Sigmoid colon (tissue), 7 donors: ENCODE measurements around the gene NUP62. TPM values are rescaled to one million over a fixed set of nuclear protein-coding genes. Genes with fewer than 3 reads are reported as not detected.

Source experiments
- DNase-seq: peaks from one replicate; pipeline ENCODE4 v3.0.0-alpha.2; 2019
- H3K27ac ChIP-seq, 4 donors: fragments of 200-600 bp; sonication (generic); one replicate each; pipeline ENCODE4 v1.5.1; 2016 to 2019; ENCODE audit warnings: mild to moderate bottlenecking in 1 of 4
- H3K27me3 ChIP-seq, 3 donors: fragments of 200-600 bp; sonication (generic); one replicate each; pipeline ENCODE4 v1.5.1; 2019; ENCODE audit warnings: mild to moderate bottlenecking in 1 of 3
- H3K36me3 ChIP-seq, 4 donors: fragments of 200-600 bp; sonication (generic); one replicate each; pipeline ENCODE4 v1.5.1; 2016 to 2019
- H3K4me1 ChIP-seq, 4 donors: fragments of 200-600 bp; sonication (generic); one replicate each; pipeline ENCODE4 v1.5.1; 2017 to 2019
- H3K4me3 ChIP-seq, 4 donors: fragments of 200-600 bp; sonication (generic); one replicate each; pipeline ENCODE4 v1.5.1; 2017 to 2019; ENCODE audit warnings: mild to moderate bottlenecking in 2 of 4, moderate library complexity in 1 of 4
- H3K9me3 ChIP-seq, 4 donors: fragments of 200-600 bp in 3 of 4; sonication (generic) in 3 of 4; one replicate each; pipeline versions ENCODE4 v1.5.1 to v1.6.1; 2013 to 2019
- EP300 ChIP-seq, 4 donors: sonication (generic); formaldehyde crosslinking; IDR thresholded peaks; one replicate each; pipeline ENCODE4 v1.6.1; 2017; ENCODE audit warnings: antibody characterized with exemption in 4 of 4
- POLR2A ChIP-seq, 2 donors: fragments of 450-650 bp; IDR thresholded peaks; one replicate each; pipeline ENCODE4 v1.6.1; 2016; ENCODE audit warnings: antibody characterized with exemption in 2 of 2, mild to moderate bottlenecking in 2 of 2, moderate library complexity in 2 of 2
- POLR2AphosphoS5 ChIP-seq, 4 donors: sonication (generic); formaldehyde crosslinking; IDR thresholded peaks; one replicate each; pipeline ENCODE4 v1.6.1; 2017; ENCODE audit warnings: antibody characterized with exemption in 4 of 4
- WGBS, 2 donors: extraction: QIAGEN DNeasy Blood & Tissue Kit; methylation state at CpG; one replicate each; pipeline ENCODE4 v1.1.7; 2013; 5-methylcytosine and 5-hydroxymethylcytosine counted together
- intact Hi-C: fragments of 100-400 bp; cut with DNase I; formaldehyde crosslinking; loops from one replicate; pipeline ENCODE4 v1.15.1; 2023
- polyA plus RNA-seq, 3 donors: library from polyadenylated mRNA; stranded (reverse); fragments of 200-250 nt; gene quantifications; one replicate each; pipeline ENCODE4 v1.2.3, GENCODE V29; 2013
- total RNA-seq, 4 donors: library from RNA; depleted of rRNA; stranded (reverse); fragments of >200 nt; gene quantifications; one replicate each; pipeline ENCODE4 v1.1.0, GENCODE V29; 2016
- TF ChIP-seq, protein P1 (sequence below), 4 experiments: fragments of 450-650 bp in 3 of 4; fragments of 200-600 bp in 1 of 4; IDR thresholded peaks; one replicate each; pipeline ENCODE4 v1.5.1; 2016 to 2019; ENCODE audit warnings: antibody characterized with exemption in 4 of 4, mild to moderate bottlenecking in 3 of 4, moderate library complexity in 2 of 4
- donor health status: healthy with polysubstance abuse.
- donor health status: Bipolar disorder and iron deficiency.
- donor health status: healthy.

NUP62 gene
- total and polyA plus RNA-seq, 7 donors, result 10.2 to 42.6 (median 25.7) TPM

GRCh38 chr19:49904136-49904535 lies 25.2 kb downstream of the NUP62 start:
- intact Hi-C loops, result no loop called here
- TF ChIP-seq, protein P1, sequence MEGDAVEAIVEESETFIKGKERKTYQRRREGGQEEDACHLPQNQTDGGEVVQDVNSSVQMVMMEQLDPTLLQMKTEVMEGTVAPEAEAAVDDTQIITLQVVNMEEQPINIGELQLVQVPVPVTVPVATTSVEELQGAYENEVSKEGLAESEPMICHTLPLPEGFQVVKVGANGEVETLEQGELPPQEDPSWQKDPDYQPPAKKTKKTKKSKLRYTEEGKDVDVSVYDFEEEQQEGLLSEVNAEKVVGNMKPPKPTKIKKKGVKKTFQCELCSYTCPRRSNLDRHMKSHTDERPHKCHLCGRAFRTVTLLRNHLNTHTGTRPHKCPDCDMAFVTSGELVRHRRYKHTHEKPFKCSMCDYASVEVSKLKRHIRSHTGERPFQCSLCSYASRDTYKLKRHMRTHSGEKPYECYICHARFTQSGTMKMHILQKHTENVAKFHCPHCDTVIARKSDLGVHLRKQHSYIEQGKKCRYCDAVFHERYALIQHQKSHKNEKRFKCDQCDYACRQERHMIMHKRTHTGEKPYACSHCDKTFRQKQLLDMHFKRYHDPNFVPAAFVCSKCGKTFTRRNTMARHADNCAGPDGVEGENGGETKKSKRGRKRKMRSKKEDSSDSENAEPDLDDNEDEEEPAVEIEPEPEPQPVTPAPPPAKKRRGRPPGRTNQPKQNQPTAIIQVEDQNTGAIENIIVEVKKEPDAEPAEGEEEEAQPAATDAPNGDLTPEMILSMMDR (IDR thresholded peaks at IDR 0.05), result no peak
- no peak for TF ChIP-seq POLR2AphosphoS5 (IDR thresholded peaks at IDR 0.05)
- no peak for TF ChIP-seq EP300 (IDR thresholded peaks at IDR 0.05)
- no peak for TF ChIP-seq POLR2A (IDR thresholded peaks at IDR 0.05)
- H3K4me3 ChIP-seq, result no peak overlapping the region
- H3K36me3 ChIP-seq, result peaks cover 11 to 32% (median 13%) of the 10 kb centered on the region in 4 donors
- no peak for DNase-seq
- no peaks in the 10 kb centered on the region for H3K4me1 ChIP-seq
- WGBS, 2 donors, result 35 to 48% methylated on average over 6 of the region's 6 CpGs
- H3K27me3 ChIP-seq, result no peaks in the 10 kb centered on the region
- H3K9me3 ChIP-seq, result no peaks in the 10 kb centered on the region
- H3K27ac ChIP-seq, result no peak overlapping the region

- Histone ChIP-seq H3K27ac (peak within 1 kb of the TSS; percentile 27 to 50 (median 36)), H3K9me3 (no peaks in the 10 kb centered on the region), H3K4me3 (no peak within 1 kb of the TSS), H3K4me1 (peaks cover 0 to 16% (median 13%) of the 10 kb centered on the region in 4 donors), H3K27me3 (peaks cover 0 to 11% (median 9%) of the 10 kb centered on the region in 3 donors), H3K36me3 (no peaks in the 10 kb centered on the region)
- WGBS, 2 donors, result 21 to 37% methylated on average over 19 to 20 of the region's 20 CpGs
- no peak for TF ChIP-seq POLR2A (IDR thresholded peaks at IDR 0.05)
- no peak for TF ChIP-seq POLR2AphosphoS5 (IDR thresholded peaks at IDR 0.05)
- TF ChIP-seq, protein P1 (IDR thresholded peaks at IDR 0.05), result no peak
- TF ChIP-seq EP300 (IDR thresholded peaks at IDR 0.05), result no peak
- DNase-seq, result no peak
- intact Hi-C loops, result no loop called here
Measured at GRCh38 chr19:49896863-49897621, 32.3 kb downstream of the NUP62 start, which contains the start of gene IL4I1. IL4I1 (minus strand) TSS chr19:49896887; CDS start chr19:49896160, 727 bp downstream.

DNA sequence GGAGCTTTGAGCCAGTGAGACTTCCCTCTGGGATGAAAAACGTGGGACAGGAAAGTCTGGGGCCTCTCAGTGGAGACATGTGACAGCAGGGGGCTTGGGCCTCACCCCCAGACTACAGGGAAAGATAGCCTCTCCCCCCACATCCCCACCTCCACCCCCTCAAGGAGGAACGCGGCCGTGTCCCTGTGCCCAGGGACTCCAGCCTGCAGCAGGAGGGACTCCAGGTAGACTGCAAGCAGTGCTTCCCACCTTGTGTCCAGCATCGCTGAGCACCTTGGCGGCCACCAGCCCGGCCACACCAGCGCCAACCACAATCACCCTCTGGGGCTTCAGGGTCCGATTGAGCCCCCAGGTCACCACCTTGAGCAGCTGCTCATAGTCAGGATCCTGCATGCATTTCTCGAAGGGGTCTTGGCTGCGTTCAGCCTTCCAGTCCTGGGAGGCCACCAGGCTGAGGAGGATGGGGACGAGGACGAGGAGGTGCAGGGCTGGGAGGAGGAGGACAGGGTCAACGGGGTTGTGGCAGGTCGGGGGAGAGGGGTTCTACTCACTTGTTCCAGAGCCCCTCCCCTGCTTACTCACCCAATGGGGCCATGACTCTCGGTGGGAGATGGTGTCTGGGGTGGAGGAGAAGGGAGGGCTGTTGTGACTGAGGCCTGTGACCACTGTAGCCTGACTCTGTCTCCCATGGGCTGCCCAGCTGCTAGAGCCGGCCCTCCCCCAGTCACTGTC lies 33.6 kb downstream of the NUP62 start:
- TF ChIP-seq POLR2A (IDR thresholded peaks at IDR 0.05) (no peak), POLR2AphosphoS5 (IDR thresholded peaks at IDR 0.05) (no peak), EP300 (IDR thresholded peaks at IDR 0.05) (no peak)
- TF ChIP-seq, protein P1 (IDR thresholded peaks at IDR 0.05), result no peak
- peaks cover 0 to 20% (median 14%) of the 10 kb centered on the region in 4 donors for H3K4me1 ChIP-seq
- H3K9me3 ChIP-seq, result no peaks in the 10 kb centered on the region
- no peaks in the 10 kb centered on the region for H3K36me3 ChIP-seq
- no peak overlapping the region for H3K4me3 ChIP-seq
- H3K27ac ChIP-seq, result no peak overlapping the region
- intact Hi-C loops, result no loop called here
- H3K27me3 ChIP-seq, result peaks cover 0 to 19% (median 18%) of the 10 kb centered on the region in 3 donors
- 71 to 72% methylated on average over 17 of the region's 17 CpGs for WGBS, 2 donors
- no peak for DNase-seq

DNA sequence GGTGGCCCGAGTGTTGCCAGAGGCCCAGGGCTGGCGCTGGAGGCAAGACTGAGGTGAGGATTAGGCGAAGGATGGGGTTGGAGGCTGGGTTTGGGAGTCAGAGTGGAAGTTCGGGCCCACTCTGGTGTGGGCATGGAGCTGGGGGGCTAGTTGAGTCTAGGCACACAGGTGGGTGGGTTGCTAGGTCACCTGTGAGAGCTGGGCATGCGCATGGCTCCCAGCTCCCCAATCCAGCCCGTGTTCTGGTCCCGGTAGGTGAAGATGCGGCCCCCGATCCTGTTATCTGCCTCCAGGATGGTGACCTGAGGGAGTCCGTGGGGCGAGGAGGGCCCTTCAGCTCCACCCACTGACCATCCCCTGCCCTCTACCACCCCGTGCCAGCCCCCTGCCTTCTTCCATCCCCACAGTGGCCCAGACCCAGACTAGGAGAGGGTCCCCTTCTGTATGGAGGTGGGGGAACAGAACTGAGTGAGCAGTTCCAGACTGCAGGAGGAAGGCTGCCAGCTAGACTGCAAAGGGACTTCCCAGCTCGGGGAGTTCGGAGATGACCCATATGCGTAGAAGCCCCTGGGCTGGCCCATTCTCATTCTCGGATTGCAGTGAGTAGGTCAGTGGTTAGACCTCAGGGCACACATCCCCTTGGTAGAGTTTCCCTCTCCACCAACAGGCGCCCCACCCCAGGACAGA lies 34.3 kb downstream of the NUP62 start:
- no peak for DNase-seq
- no peaks in the 10 kb centered on the region for H3K36me3 ChIP-seq
- no peaks in the 10 kb centered on the region for H3K9me3 ChIP-seq
- H3K4me3 ChIP-seq, result no peak overlapping the region
- WGBS, 2 donors, result 82 to 83% methylated on average over 17 of the region's 17 CpGs
- intact Hi-C loops, result no loop called here
- H3K27ac ChIP-seq, result no peak overlapping the region
- H3K27me3 ChIP-seq, result peaks cover 6 to 26% (median 25%) of the 10 kb centered on the region in 3 donors
- H3K4me1 ChIP-seq, result peaks cover 0 to 27% (median 21%) of the 10 kb centered on the region in 4 donors
- TF ChIP-seq POLR2A (IDR thresholded peaks at IDR 0.05) (no peak), POLR2AphosphoS5 (IDR thresholded peaks at IDR 0.05) (no peak)
